GM12878 (cell line): ENCODE measurements around the gene MAN2A2. TPM values are rescaled to one million over a fixed set of nuclear protein-coding genes. Genes with fewer than 3 reads are reported as not detected.

Experiments used
- ATAC-seq: fragments of 200-7000 bp; cut with Tn5 transposase; 3 replicates; pipeline ENCODE4 v1.9.1; 2020; ENCODE audit warnings: mild to moderate bottlenecking, moderate library complexity
- BruUV-seq: library from RNA; stranded (reverse); fragments of 400-500 nt; replicated peaks from 2 replicates; lab custom pipeline; 2021; lab: Mats Ljungman, UMichigan
- CTCF ChIA-PET: fragments of 300-600 bp; sonication (Branson Sonifier 250); formaldehyde crosslinking; extraction: SDS; loops from one replicate; lab custom pipeline; 2021; ENCODE audit warnings: inconsistent platforms; lab: Yijun Ruan, JAX
- POLR2A ChIA-PET: fragments of 350-600 bp; formaldehyde crosslinking; extraction: SDS; loops from one replicate; lab custom pipeline; 2021; ENCODE audit warnings: inconsistent platforms; lab: Charles Lee
- RAD21 ChIA-PET: fragments of 300-600 bp; sonication (Branson Sonifier 250); formaldehyde crosslinking; loops from one replicate; lab custom pipeline; 2023; ENCODE audit warnings: antibody characterized with exemption; ENCODE audit not compliant: unreplicated experiment; lab: Charles Lee
- SMC1A ChIA-PET: fragments of 300-600 bp; sonication (Branson Sonifier 250); formaldehyde crosslinking; loops from one replicate; lab custom pipeline; 2023; ENCODE audit not compliant: unreplicated experiment, uncharacterized antibody; lab: Charles Lee
- DNase-seq: peaks from one replicate; pipeline ENCODE4 v3.0.0-alpha.2; 2011; ENCODE audit warnings: low read depth, low spot score
- FAIRE-seq: peaks from 3 replicates; lab custom pipeline; 2011; peaks lifted over from hg19 to GRCh38; lab: Jason Lieb, UNC
- H2AFZ ChIP-seq: 2 replicates; pipeline ENCODE4 v1.6.0; 2011; ENCODE audit warnings: low read depth, low read length, control low read depth; ENCODE audit not compliant: control insufficient read depth
- H3K27ac ChIP-seq: 2 replicates; pipeline ENCODE4 v1.5.1; 2011; ENCODE audit warnings: control low read depth; ENCODE audit not compliant: control insufficient read depth, insufficient read depth
- H3K27me3 ChIP-seq, 2 experiments: replicated peaks in 1 of 2; 2 replicates each; pipeline versions ENCODE4 v1.6.0 to v1.6.1; 2011; ENCODE audit warnings: low read length in 1 of 2; ENCODE audit not compliant: control insufficient read depth in 2 of 2, insufficient read depth in 2 of 2
- H3K36me3 ChIP-seq, 2 experiments: 2 replicates each; pipeline ENCODE4 v1.5.1; 2011; ENCODE audit warnings: low read length in 1 of 2; ENCODE audit not compliant: control insufficient read depth in 2 of 2, insufficient read depth in 2 of 2
- H3K4me1 ChIP-seq: 2 replicates; pipeline ENCODE4 v1.6.1; 2011; ENCODE audit warnings: mild to moderate bottlenecking, low read length, moderate library complexity, mixed read lengths; ENCODE audit not compliant: control insufficient read depth, insufficient read depth
- H3K4me2 ChIP-seq: 2 replicates; pipeline ENCODE4 v1.6.0; 2011; ENCODE audit warnings: control low read depth; ENCODE audit not compliant: control insufficient read depth, insufficient read depth
- H3K4me3 ChIP-seq: fragments of 200-600 bp; sonication (generic); 2 replicates; pipeline ENCODE4 v1.5.1; 2016
- H3K79me2 ChIP-seq: 2 replicates; pipeline ENCODE4 v1.6.0; 2011; ENCODE audit warnings: low read length; ENCODE audit not compliant: control insufficient read depth, insufficient read depth
- H3K9ac ChIP-seq: 2 replicates; pipeline ENCODE4 v1.8.0; 2011; ENCODE audit warnings: low read length, control low read depth, mixed read lengths; ENCODE audit not compliant: control insufficient read depth, insufficient read depth
- H3K9me3 ChIP-seq: replicated peaks from 3 replicates; pipeline ENCODE4 v1.5.1; 2011; ENCODE audit warnings: mild to moderate bottlenecking, low read length; ENCODE audit not compliant: control insufficient read depth, insufficient read depth
- H4K20me1 ChIP-seq: 2 replicates; pipeline ENCODE4 v1.6.0; 2011; ENCODE audit not compliant: control insufficient read depth, insufficient read depth
- BHLHE40 ChIP-seq, 2 experiments: fragments of 450-650 bp in 1 of 2; IDR thresholded peaks; 2 replicates each; pipeline ENCODE4 v1.6.1; 2011 to 2017; ENCODE audit warnings: low read depth in 2 of 2, borderline replicate concordance in 1 of 2, improper control_type of control experiment in 1 of 2, low read length in 1 of 2, mild to moderate bottlenecking in 1 of 2
- CEBPB ChIP-seq, 2 experiments: fragments of 150-350 bp in 1 of 2; IDR thresholded peaks; 2 replicates each; pipeline ENCODE4 v1.6.1; 2012 to 2014; ENCODE audit warnings: low read depth in 2 of 2, low read length in 2 of 2, borderline replicate concordance in 1 of 2, inconsistent platforms in 1 of 2
- CHD4 ChIP-seq: fragments of 200-600 bp; sonication (generic); IDR thresholded peaks from 2 replicates; pipeline ENCODE4 v1.6.1; 2016; ENCODE audit warnings: mild to moderate bottlenecking
- EGR1 ChIP-seq, 2 experiments: IDR thresholded peaks; 1 replicate in 1 of 2; 2 replicates in 1 of 2; pipeline ENCODE4 v1.6.1; 2011 to 2012; ENCODE audit warnings: low read depth in 2 of 2, low read length in 2 of 2, borderline replicate concordance in 1 of 2, mild to moderate bottlenecking in 1 of 2, moderate library complexity in 1 of 2
- ETV6 ChIP-seq, 2 experiments: fragments of 450-650 bp in 1 of 2; IDR thresholded peaks in 1 of 2; conservative IDR thresholded peaks in 1 of 2; 2 replicates each; pipeline ENCODE4 v1.6.1; 2014; ENCODE audit warnings: antibody characterized with exemption in 1 of 2, borderline replicate concordance in 1 of 2, low read depth in 1 of 2, mild to moderate bottlenecking in 1 of 2, moderate library complexity in 1 of 2
- GATAD2B ChIP-seq: fragments of 450-650 bp; conservative IDR thresholded peaks from 2 replicates; pipeline ENCODE4 v1.6.1; 2017; ENCODE audit warnings: low read depth, mild to moderate bottlenecking, moderate library complexity
- HDAC2 ChIP-seq: fragments of 200-600 bp; sonication (generic); IDR thresholded peaks from 2 replicates; pipeline ENCODE4 v1.6.1; 2017
- JUNB ChIP-seq: IDR thresholded peaks from 2 replicates; pipeline ENCODE4 v1.6.1; 2016; ENCODE audit warnings: antibody characterized with exemption, mild to moderate bottlenecking
- JUND ChIP-seq: IDR thresholded peaks from 2 replicates; pipeline ENCODE4 v1.6.1; 2012; ENCODE audit warnings: low read depth, mild to moderate bottlenecking, low read length, improper control_type of control experiment, moderate library complexity
- NFYB ChIP-seq: IDR thresholded peaks from 2 replicates; pipeline ENCODE4 v1.6.1; 2011; ENCODE audit warnings: low read depth, mild to moderate bottlenecking, low read length, improper control_type of control experiment, moderate library complexity; ENCODE audit not compliant: insufficient read depth
- PAX8 ChIP-seq: fragments of 450-650 bp; IDR thresholded peaks from 2 replicates; pipeline ENCODE4 v1.6.1; 2017; ENCODE audit warnings: mild to moderate bottlenecking, moderate library complexity
- PML ChIP-seq: IDR thresholded peaks from 2 replicates; pipeline ENCODE4 v1.6.1; 2012; ENCODE audit warnings: low read length, inconsistent platforms
- RBBP5 ChIP-seq: fragments of 200-600 bp; sonication (generic); conservative IDR thresholded peaks from 2 replicates; pipeline ENCODE4 v1.6.1; 2016
- ZNF622 ChIP-seq: fragments of 450-650 bp; IDR thresholded peaks from 2 replicates; pipeline ENCODE4 v1.6.1; 2017; ENCODE audit warnings: mild to moderate bottlenecking, inconsistent platforms
- WGBS: methylation state at CpG from one replicate; pipeline ENCODE4 v1.1.6; 2016; ENCODE audit warnings: low lambda C conversion rate; ENCODE audit not compliant: insufficient replicate concordance, insufficient coverage; ENCODE audit errors: missing lambda C conversion rate; 5-methylcytosine and 5-hydroxymethylcytosine counted together
- in situ Hi-C: fragments of 300-500 bp; cut with MboI; formaldehyde crosslinking; loops from 9 replicates; pipeline ENCODE4 v1.14.3; 2018; ENCODE audit warnings: mixed read lengths
- intact Hi-C: fragments of 100-400 bp; cut with micrococcal nuclease; formaldehyde crosslinking; loops from one replicate; pipeline ENCODE4 v1.14.2; 2022; ENCODE audit not compliant: unreplicated experiment
- polyA plus RNA-seq, 11 experiments: library from polyadenylated mRNA; depleted of rRNA in 4 of 11; unstranded in 6 of 11; stranded (reverse) in 5 of 11; fragments of >200 nt; fragmentation: Nextera tagmentation in 4 of 11; fragmentation: Illumina TruSeq in 1 of 11; extraction: Ambion mirVana in 4 of 11; extraction: Trizol in 1 of 11; gene quantifications; 1 replicate in 1 of 11; 2 replicates in 10 of 11; pipeline versions ENCODE4 v1.2.1 to v1.2.3, GENCODE V29; 2011 to 2016; ENCODE audit warnings: inconsistent platforms in 2 of 11, missing spikeins in 2 of 11, low read depth in 1 of 11
- total RNA-seq, 4 experiments: library from RNA; depleted of rRNA in 3 of 4; stranded (reverse); fragments of >200 nt in 3 of 4; fragmentation: Illumina TruSeq in 1 of 4; extraction: Trizol in 1 of 4; gene quantifications; 2 replicates each; pipeline versions ENCODE4 v1.2.1 to v1.2.3, GENCODE V29; 2013 to 2021
- TF ChIP-seq, protein P1 (sequence below): fragments of 450-650 bp; IDR thresholded peaks from 2 replicates; pipeline ENCODE4 v1.6.1; 2016; ENCODE audit warnings: mild to moderate bottlenecking
- TF ChIP-seq, protein P2 (sequence below): IDR thresholded peaks from 2 replicates; pipeline ENCODE4 v1.6.1; 2011; ENCODE audit warnings: borderline replicate concordance, low read depth, mild to moderate bottlenecking, moderate library complexity, mixed read lengths, low read length; ENCODE audit not compliant: insufficient read depth; ENCODE audit errors: extremely low read length

MAN2A2 gene
- total and polyA plus RNA-seq, 10 of the 15 experiments (the other 5 are each of a cell fraction or from before 2014, with no cell fraction given): 4.2 to 79.4 (median 23.2) TPM

DNA sequence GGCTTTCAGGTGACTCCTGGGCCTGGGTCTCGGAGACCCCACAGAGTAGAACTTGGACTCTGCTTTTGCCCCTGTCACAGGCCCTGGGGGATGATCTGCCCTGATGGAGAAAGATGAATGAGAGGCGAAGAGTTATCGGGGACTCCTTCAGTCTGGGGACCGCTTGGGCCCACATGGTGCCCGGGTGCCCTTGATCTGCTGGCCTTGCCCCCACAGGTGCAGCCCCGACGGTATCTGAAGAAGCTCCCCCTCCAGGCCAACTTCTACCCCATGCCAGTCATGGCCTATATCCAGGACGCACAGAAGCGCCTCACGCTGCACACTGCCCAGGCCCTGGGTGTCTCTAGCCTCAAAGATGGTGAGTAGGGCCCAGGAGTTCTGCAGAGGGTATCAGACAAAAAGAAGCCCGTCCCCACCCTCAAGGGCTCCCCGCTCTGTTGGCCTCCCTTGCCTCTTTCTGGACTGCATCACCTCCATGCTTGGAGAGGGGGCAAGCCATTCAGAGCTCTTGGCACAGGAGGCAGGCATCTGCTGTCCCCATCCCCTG, 10.4 kb downstream of the MAN2A2 start (continued):
- TF ChIP-seq ETV6 (conservative IDR thresholded peaks at IDR 0.05 in 1 of 2, IDR thresholded peaks at IDR 0.05 in 1 of 2; ENCODE audit: borderline replicate concordance in 1 of 2, low read depth in 1 of 2) (no peak), PAX8 (no peak)
- TF ChIP-seq, all 136 proteins: peak for 0

DNA sequence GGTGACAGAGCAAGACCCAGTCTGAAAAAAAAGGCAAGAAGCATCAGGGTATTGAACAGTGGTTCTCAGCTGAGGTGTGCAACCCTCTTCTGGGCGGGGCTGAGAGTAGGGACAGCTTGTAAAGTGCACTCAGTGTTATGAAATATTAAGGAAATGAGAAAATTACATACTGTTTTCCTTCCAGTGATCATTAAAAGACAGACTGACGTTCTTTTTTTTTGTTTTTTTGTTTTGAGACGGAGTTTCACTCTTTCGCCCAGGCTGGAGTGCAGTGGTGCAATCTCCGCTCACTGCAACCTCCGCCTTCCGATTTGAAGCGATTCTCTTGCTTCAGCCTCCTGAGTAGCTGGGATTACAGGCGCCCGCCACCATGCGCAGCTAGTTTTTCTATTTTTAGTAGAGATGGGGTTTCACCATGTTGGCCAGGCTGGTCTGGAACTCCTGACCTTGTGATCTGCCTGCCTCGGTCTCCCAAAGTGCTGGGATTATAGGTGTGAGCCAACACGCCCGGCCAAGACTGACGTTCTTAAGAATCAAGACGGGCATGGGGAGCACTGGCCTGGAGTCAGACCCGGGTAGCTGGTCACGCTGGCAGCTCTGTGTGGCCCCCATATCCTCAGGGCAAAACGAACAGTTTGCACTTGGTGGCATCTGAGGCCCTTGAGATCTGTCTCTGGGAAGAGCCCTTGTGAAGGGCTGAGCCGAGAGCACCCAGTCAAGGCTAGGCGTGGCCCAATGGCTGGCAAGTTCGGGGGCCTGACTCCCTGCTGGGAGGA, 11.4 kb downstream of the MAN2A2 start:
- Histone ChIP-seq H3K9me3 (no peaks in the 10 kb centered on the region), H4K20me1 (no peaks in the 10 kb centered on the region), H3K4me3 (no peak overlapping the region), H3K27ac (no peak overlapping the region), H3K36me3 (peaks cover 21 to 52% of the 10 kb centered on the region in 2 experiments), H3K9ac (no peak overlapping the region), H2AFZ (no peak overlapping the region), H3K4me2 (no peak overlapping the region), H3K27me3 (no peaks in the 10 kb centered on the region)
- ChIA-PET POLR2A (interaction anchor here (0.8 kb wide), 1 partner anchor 85 kb away, joined by 3 read pairs; no protein-coding TSS in a partner anchor), CTCF (interaction anchor here (0.7 to 1.9 kb wide), 2 partner anchors 11 to 18 kb away, joined by 4 to 6 read pairs; partner anchors contain the start of gene MAN2A2)
- FAIRE-seq: no peak
- intact Hi-C loops: no loop called here
- in situ Hi-C loops: no loop called here
- BruUV-seq: no TSS peak
- WGBS: 91% methylated on average over 22 of the region's 22 CpGs
- TF ChIP-seq, protein P1, sequence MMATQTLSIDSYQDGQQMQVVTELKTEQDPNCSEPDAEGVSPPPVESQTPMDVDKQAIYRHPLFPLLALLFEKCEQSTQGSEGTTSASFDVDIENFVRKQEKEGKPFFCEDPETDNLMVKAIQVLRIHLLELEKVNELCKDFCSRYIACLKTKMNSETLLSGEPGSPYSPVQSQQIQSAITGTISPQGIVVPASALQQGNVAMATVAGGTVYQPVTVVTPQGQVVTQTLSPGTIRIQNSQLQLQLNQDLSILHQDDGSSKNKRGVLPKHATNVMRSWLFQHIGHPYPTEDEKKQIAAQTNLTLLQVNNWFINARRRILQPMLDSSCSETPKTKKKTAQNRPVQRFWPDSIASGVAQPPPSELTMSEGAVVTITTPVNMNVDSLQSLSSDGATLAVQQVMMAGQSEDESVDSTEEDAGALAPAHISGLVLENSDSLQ: no peak
- no peak for TF ChIP-seq NFYB
- TF ChIP-seq CHD4: no peak
- no peak for TF ChIP-seq EGR1 (IDR thresholded peaks at IDR 0.05; ENCODE audit: borderline replicate concordance in 1 of 2, low read depth in 2 of 2, low read length in 2 of 2)
- TF ChIP-seq, protein P2, sequence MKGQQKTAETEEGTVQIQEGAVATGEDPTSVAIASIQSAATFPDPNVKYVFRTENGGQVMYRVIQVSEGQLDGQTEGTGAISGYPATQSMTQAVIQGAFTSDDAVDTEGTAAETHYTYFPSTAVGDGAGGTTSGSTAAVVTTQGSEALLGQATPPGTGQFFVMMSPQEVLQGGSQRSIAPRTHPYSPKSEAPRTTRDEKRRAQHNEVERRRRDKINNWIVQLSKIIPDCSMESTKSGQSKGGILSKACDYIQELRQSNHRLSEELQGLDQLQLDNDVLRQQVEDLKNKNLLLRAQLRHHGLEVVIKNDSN: no peak
- TF ChIP-seq JUND: no peak
- no peak for TF ChIP-seq PML
- no peak for TF ChIP-seq BHLHE40 (IDR thresholded peaks at IDR 0.05; ENCODE audit: borderline replicate concordance in 1 of 2, low read depth in 2 of 2, low read length in 1 of 2)
- TF ChIP-seq HDAC2: no peak
- no peak for TF ChIP-seq ZNF622
- TF ChIP-seq RBBP5: no peak
- TF ChIP-seq GATAD2B: no peak
- TF ChIP-seq CEBPB (IDR thresholded peaks at IDR 0.05; ENCODE audit: borderline replicate concordance in 1 of 2, low read depth in 2 of 2, low read length in 2 of 2): no peak
- no peak for TF ChIP-seq JUNB
- TF ChIP-seq, all 136 proteins: peak for 0
- H3K4me1 ChIP-seq: no peaks in the 10 kb centered on the region
- RAD21 ChIA-PET: no interaction called here
- no peaks in the 10 kb centered on the region for H3K79me2 ChIP-seq
- SMC1A ChIA-PET: interaction anchor here (1.8 kb wide), 1 partner anchor 11 kb away, joined by 4 read pairs; no protein-coding TSS in a partner anchor
- DNase-seq: no peak
- ATAC-seq: no peak
